Glomerular visceral epithelial cell (primary cell): ENCODE measurements around the gene FAM117B.

Source experiments
- DNase-seq: peaks from one replicate; pipeline ENCODE4 v3.0.0-alpha.2; 2016; ENCODE audit errors: extremely low spot score

FAM117B gene

GRCh38 chr2:202814226-202814625, 179.5 kb downstream of the FAM117B start:
- no peak for DNase-seq

GRCh38 chr2:202815548-202816360, 181.0 kb downstream of the FAM117B start:
- no peak for DNase-seq

- no peak for DNase-seq
These were observed 183.0 kb downstream of the FAM117B start for GRCh38 chr2:202817771-202818170.

- no peak for DNase-seq
These were observed 183.6 kb downstream of the FAM117B start for GRCh38 chr2:202818321-202818720.
